GM12878 (cell line): ENCODE results near the gene ABCD2. TPM values are rescaled to one million over a fixed set of nuclear protein-coding genes. Genes with fewer than 3 reads are reported as not detected.

ENCODE experiments used
- ATAC-seq: fragments of 200-7000 bp; cut with Tn5 transposase; 3 replicates; pipeline ENCODE4 v1.9.1; 2020; ENCODE audit warnings: mild to moderate bottlenecking, moderate library complexity
- BruUV-seq: library from RNA; stranded (reverse); fragments of 400-500 nt; replicated peaks from 2 replicates; lab custom pipeline; 2021; lab: Mats Ljungman, UMichigan
- CTCF ChIA-PET: fragments of 300-600 bp; sonication (Branson Sonifier 250); formaldehyde crosslinking; extraction: SDS; loops from one replicate; lab custom pipeline; 2021; ENCODE audit warnings: inconsistent platforms; lab: Yijun Ruan, JAX
- POLR2A ChIA-PET: fragments of 350-600 bp; formaldehyde crosslinking; extraction: SDS; loops from one replicate; lab custom pipeline; 2021; ENCODE audit warnings: inconsistent platforms; lab: Charles Lee
- RAD21 ChIA-PET: fragments of 300-600 bp; sonication (Branson Sonifier 250); formaldehyde crosslinking; loops from one replicate; lab custom pipeline; 2023; ENCODE audit warnings: antibody characterized with exemption; ENCODE audit not compliant: unreplicated experiment; lab: Charles Lee
- SMC1A ChIA-PET: fragments of 300-600 bp; sonication (Branson Sonifier 250); formaldehyde crosslinking; loops from one replicate; lab custom pipeline; 2023; ENCODE audit not compliant: unreplicated experiment, uncharacterized antibody; lab: Charles Lee
- DNase-seq: peaks from one replicate; pipeline ENCODE4 v3.0.0-alpha.2; 2011; ENCODE audit warnings: low read depth, low spot score
- FAIRE-seq: peaks from 3 replicates; lab custom pipeline; 2011; peaks lifted over from hg19 to GRCh38; lab: Jason Lieb, UNC
- H2AFZ ChIP-seq: 2 replicates; pipeline ENCODE4 v1.6.0; 2011; ENCODE audit warnings: low read depth, low read length, control low read depth; ENCODE audit not compliant: control insufficient read depth
- H3K27ac ChIP-seq: 2 replicates; pipeline ENCODE4 v1.5.1; 2011; ENCODE audit warnings: control low read depth; ENCODE audit not compliant: control insufficient read depth, insufficient read depth
- H3K27me3 ChIP-seq, 2 experiments: replicated peaks in 1 of 2; 2 replicates each; pipeline versions ENCODE4 v1.6.0 to v1.6.1; 2011; ENCODE audit warnings: low read length in 1 of 2; ENCODE audit not compliant: control insufficient read depth in 2 of 2, insufficient read depth in 2 of 2
- H3K36me3 ChIP-seq, 2 experiments: 2 replicates each; pipeline ENCODE4 v1.5.1; 2011; ENCODE audit warnings: low read length in 1 of 2; ENCODE audit not compliant: control insufficient read depth in 2 of 2, insufficient read depth in 2 of 2
- H3K4me1 ChIP-seq: 2 replicates; pipeline ENCODE4 v1.6.1; 2011; ENCODE audit warnings: mild to moderate bottlenecking, low read length, moderate library complexity, mixed read lengths; ENCODE audit not compliant: control insufficient read depth, insufficient read depth
- H3K4me2 ChIP-seq: 2 replicates; pipeline ENCODE4 v1.6.0; 2011; ENCODE audit warnings: control low read depth; ENCODE audit not compliant: control insufficient read depth, insufficient read depth
- H3K4me3 ChIP-seq: fragments of 200-600 bp; sonication (generic); 2 replicates; pipeline ENCODE4 v1.5.1; 2016
- H3K79me2 ChIP-seq: 2 replicates; pipeline ENCODE4 v1.6.0; 2011; ENCODE audit warnings: low read length; ENCODE audit not compliant: control insufficient read depth, insufficient read depth
- H3K9ac ChIP-seq: 2 replicates; pipeline ENCODE4 v1.8.0; 2011; ENCODE audit warnings: low read length, control low read depth, mixed read lengths; ENCODE audit not compliant: control insufficient read depth, insufficient read depth
- H3K9me3 ChIP-seq: replicated peaks from 3 replicates; pipeline ENCODE4 v1.5.1; 2011; ENCODE audit warnings: mild to moderate bottlenecking, low read length; ENCODE audit not compliant: control insufficient read depth, insufficient read depth
- H4K20me1 ChIP-seq: 2 replicates; pipeline ENCODE4 v1.6.0; 2011; ENCODE audit not compliant: control insufficient read depth, insufficient read depth
- ATF3 ChIP-seq: IDR thresholded peaks from 2 replicates; pipeline ENCODE4 v1.6.1; 2011; ENCODE audit warnings: low read depth, mild to moderate bottlenecking, low read length, moderate library complexity, borderline replicate concordance; ENCODE audit errors: extremely low read depth
- CHD4 ChIP-seq: fragments of 200-600 bp; sonication (generic); IDR thresholded peaks from 2 replicates; pipeline ENCODE4 v1.6.1; 2016; ENCODE audit warnings: mild to moderate bottlenecking
- CREM ChIP-seq: IDR thresholded peaks from 2 replicates; pipeline ENCODE4 v1.6.1; 2014; ENCODE audit warnings: antibody characterized with exemption, low read depth
- E2F4 ChIP-seq: IDR thresholded peaks from 2 replicates; pipeline ENCODE4 v1.6.1; 2012; ENCODE audit warnings: low read depth, low read length, improper control_type of control experiment
- E4F1 ChIP-seq: fragments of 450-650 bp; IDR thresholded peaks from 2 replicates; pipeline ENCODE4 v1.6.1; 2018; ENCODE audit warnings: borderline replicate concordance, mild to moderate bottlenecking; ENCODE audit not compliant: partially characterized antibody
- EGR1 ChIP-seq, 2 experiments: IDR thresholded peaks; 1 replicate in 1 of 2; 2 replicates in 1 of 2; pipeline ENCODE4 v1.6.1; 2011 to 2012; ENCODE audit warnings: low read depth in 2 of 2, low read length in 2 of 2, borderline replicate concordance in 1 of 2, mild to moderate bottlenecking in 1 of 2, moderate library complexity in 1 of 2
- EZH2 ChIP-seq: IDR thresholded peaks from 2 replicates; pipeline ENCODE4 v1.6.1; 2012; ENCODE audit warnings: low read depth, mild to moderate bottlenecking, control low read depth, inconsistent platforms, low read length, borderline replicate concordance; ENCODE audit not compliant: control insufficient read depth
- FOXM1 ChIP-seq: IDR thresholded peaks from 2 replicates; pipeline ENCODE4 v1.6.1; 2012; ENCODE audit warnings: low read depth, mild to moderate bottlenecking, inconsistent platforms, low read length, moderate library complexity
- GABPA ChIP-seq: IDR thresholded peaks from 2 replicates; pipeline ENCODE4 v1.6.1; 2014; ENCODE audit warnings: antibody characterized with exemption, low read depth, mild to moderate bottlenecking, inconsistent platforms
- HDGF ChIP-seq: fragments of 450-650 bp; IDR thresholded peaks from 2 replicates; pipeline ENCODE4 v1.6.1; 2016; ENCODE audit warnings: antibody characterized with exemption
- RB1 ChIP-seq: fragments of 450-650 bp; formaldehyde crosslinking; IDR thresholded peaks from 2 replicates; pipeline ENCODE4 v1.6.1; 2017; ENCODE audit warnings: mild to moderate bottlenecking, borderline replicate concordance
- TAF1 ChIP-seq: IDR thresholded peaks from 2 replicates; pipeline ENCODE4 v1.6.1; 2011; ENCODE audit warnings: mild to moderate bottlenecking, low read depth, low read length, borderline replicate concordance
- USF1 ChIP-seq: IDR thresholded peaks from 2 replicates; pipeline ENCODE4 v1.6.1; 2011; ENCODE audit warnings: borderline replicate concordance, low read depth, mild to moderate bottlenecking, moderate library complexity, mixed read lengths, low read length; ENCODE audit not compliant: insufficient read depth; ENCODE audit errors: extremely low read length
- WGBS: methylation state at CpG from one replicate; pipeline ENCODE4 v1.1.6; 2016; ENCODE audit warnings: low lambda C conversion rate; ENCODE audit not compliant: insufficient replicate concordance, insufficient coverage; ENCODE audit errors: missing lambda C conversion rate; 5-methylcytosine and 5-hydroxymethylcytosine counted together
- in situ Hi-C: fragments of 300-500 bp; cut with MboI; formaldehyde crosslinking; loops from 9 replicates; pipeline ENCODE4 v1.14.3; 2018; ENCODE audit warnings: mixed read lengths
- intact Hi-C: fragments of 100-400 bp; cut with micrococcal nuclease; formaldehyde crosslinking; loops from one replicate; pipeline ENCODE4 v1.14.2; 2022; ENCODE audit not compliant: unreplicated experiment
- polyA plus RNA-seq, 11 experiments: library from polyadenylated mRNA; depleted of rRNA in 4 of 11; unstranded in 6 of 11; stranded (reverse) in 5 of 11; fragments of >200 nt; fragmentation: Nextera tagmentation in 4 of 11; fragmentation: Illumina TruSeq in 1 of 11; extraction: Ambion mirVana in 4 of 11; extraction: Trizol in 1 of 11; gene quantifications; 1 replicate in 1 of 11; 2 replicates in 10 of 11; pipeline versions ENCODE4 v1.2.1 to v1.2.3, GENCODE V29; 2011 to 2016; ENCODE audit warnings: inconsistent platforms in 2 of 11, missing spikeins in 2 of 11, low read depth in 1 of 11
- total RNA-seq, 4 experiments: library from RNA; depleted of rRNA in 3 of 4; stranded (reverse); fragments of >200 nt in 3 of 4; fragmentation: Illumina TruSeq in 1 of 4; extraction: Trizol in 1 of 4; gene quantifications; 2 replicates each; pipeline versions ENCODE4 v1.2.1 to v1.2.3, GENCODE V29; 2013 to 2021

The ABCD2 gene
- total and polyA plus RNA-seq, 10 of the 15 experiments (the other 5 are each of a cell fraction or from before 2014, with no cell fraction given) = 4.4 to 16.2 (median 7.5) TPM

GRCh38 chr12:39575498-39575875, 44.1 kb downstream of the ABCD2 start:
- no peaks in the 10 kb centered on the region for H4K20me1 ChIP-seq
- no peaks in the 10 kb centered on the region for H3K79me2 ChIP-seq
- CTCF ChIA-PET = interaction anchor here (1.8 kb wide), 1 partner anchor 116 kb away, joined by 5 read pairs; no protein-coding TSS in a partner anchor
- WGBS = 29% methylated on average over 1 of the region's 1 CpG
- POLR2A ChIA-PET = no interaction called here
- no peak for DNase-seq
- no peak for ATAC-seq
- TF ChIP-seq EZH2 (no peak), FOXM1 (no peak), CREM (no peak), HDGF (no peak), CHD4 (no peak), E2F4 (no peak), TAF1 (no peak), ATF3 (no peak), EGR1 (IDR thresholded peaks at IDR 0.05; ENCODE audit: borderline replicate concordance in 1 of 2, low read depth in 2 of 2, low read length in 2 of 2) (no peak), USF1 (no peak), RB1 (no peak), GABPA (no peak), E4F1 (no peak)
- TF ChIP-seq, all 136 proteins: peak for 0
- FAIRE-seq = no peak
- no peak overlapping the region for H2AFZ ChIP-seq
- intact Hi-C loops (no loop called here), in situ Hi-C loops (no loop called here)
- no peaks in the 10 kb centered on the region for H3K4me1 ChIP-seq
- peaks cover 0 to 4% of the 10 kb centered on the region in 2 experiments; a peak in 1 of 4 replicates for H3K36me3 ChIP-seq
- no peaks in the 10 kb centered on the region; the same call in 2 of the 3 replicates for H3K9me3 ChIP-seq
- ChIA-PET RAD21 (no interaction called here), SMC1A (interaction anchor here (2.2 kb wide), 1 partner anchor 9 kb away, joined by 9 read pairs; no protein-coding TSS in a partner anchor)
- H3K4me3 ChIP-seq = no peak overlapping the region
- no peak overlapping the region for H3K9ac ChIP-seq
- H3K4me2 ChIP-seq = no peak overlapping the region
- H3K27ac ChIP-seq = no peak overlapping the region
- no TSS peak for BruUV-seq
- H3K27me3 ChIP-seq = no peaks in the 10 kb centered on the region
